GM10266 (cell line): ENCODE data around the gene MYL4.

Experiments
- DNase-seq: peaks from one replicate; pipeline ENCODE4 v3.0.0; 2012; ENCODE audit errors: extremely low spot score
- CTCF ChIP-seq: IDR thresholded peaks from 2 replicates; pipeline ENCODE4 v1.5.1; 2012; ENCODE audit warnings: mild to moderate bottlenecking, low read depth; ENCODE audit not compliant: control insufficient read depth, insufficient read depth; ENCODE audit errors: missing control alignments

MYL4 gene

DNA sequence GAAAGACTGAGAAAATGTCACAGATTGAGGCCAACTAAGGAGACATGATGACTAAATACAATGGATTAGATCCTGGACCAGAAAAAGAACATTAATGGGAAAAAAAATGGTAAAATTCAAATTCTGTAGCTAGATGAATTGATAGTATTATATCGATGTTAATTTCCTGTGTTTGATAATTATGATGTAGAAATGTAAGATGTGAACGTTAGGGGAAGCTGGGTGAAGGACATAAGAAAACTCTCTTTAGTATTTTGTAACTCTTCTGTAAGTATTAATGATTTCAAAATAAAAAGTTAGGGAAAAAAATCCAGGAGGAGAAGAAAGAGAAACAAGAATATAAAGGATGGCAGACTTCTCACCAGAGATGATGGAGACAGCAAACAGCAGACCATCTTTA lies 41.7 kb downstream of the MYL4 start:
- DNase-seq: no peak
- no peak for TF ChIP-seq CTCF

GRCh38 chr17:47251421-47251940 lies 42.3 kb downstream of the MYL4 start:
- TF ChIP-seq CTCF: no peak

GRCh38 chr17:47252209-47252608 lies 43.1 kb downstream of the MYL4 start:
- no peak for TF ChIP-seq CTCF
- no peak for DNase-seq

More at GRCh38 chr17:47251421-47251940, 42.3 kb downstream of the MYL4 start:
- DNase-seq: no peak

DNA sequence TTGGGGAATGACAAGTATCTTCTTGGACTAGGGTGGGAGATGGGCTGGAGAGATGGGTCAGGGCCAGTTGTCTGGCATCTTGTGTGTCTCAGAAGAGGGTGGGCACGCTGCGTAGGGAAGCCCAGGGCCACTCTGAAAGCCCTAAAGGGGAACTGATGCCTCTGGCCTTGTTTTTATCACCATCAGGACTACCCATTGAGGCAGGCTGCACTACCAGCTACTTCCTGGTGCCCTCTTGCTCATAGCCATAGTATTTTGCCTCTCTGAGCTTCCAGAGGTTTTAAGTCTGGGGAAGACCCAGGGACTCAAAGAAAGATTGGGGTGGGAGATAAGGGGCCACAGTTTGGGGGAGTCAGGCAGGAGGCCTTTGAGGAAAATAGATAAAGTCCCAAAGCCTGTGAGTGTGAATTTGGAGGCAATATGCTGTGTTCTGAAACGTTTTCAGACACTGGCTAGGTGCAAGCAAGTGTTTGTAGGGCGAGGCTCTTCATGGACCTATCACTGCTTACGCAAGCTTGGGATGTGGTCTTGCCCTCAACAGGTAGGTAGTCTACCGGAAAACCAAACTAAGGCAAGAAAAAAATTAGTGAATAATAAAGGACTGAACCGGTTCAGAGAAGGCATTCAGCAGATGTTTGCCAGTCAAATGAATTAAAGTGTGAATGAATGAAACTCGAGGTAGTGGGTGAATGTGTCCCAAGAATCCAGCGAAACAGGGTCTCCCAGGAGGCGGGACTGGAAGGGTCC lies 43.8 kb downstream of the MYL4 start:
- no peak for DNase-seq
- no peak for TF ChIP-seq CTCF

DNA sequence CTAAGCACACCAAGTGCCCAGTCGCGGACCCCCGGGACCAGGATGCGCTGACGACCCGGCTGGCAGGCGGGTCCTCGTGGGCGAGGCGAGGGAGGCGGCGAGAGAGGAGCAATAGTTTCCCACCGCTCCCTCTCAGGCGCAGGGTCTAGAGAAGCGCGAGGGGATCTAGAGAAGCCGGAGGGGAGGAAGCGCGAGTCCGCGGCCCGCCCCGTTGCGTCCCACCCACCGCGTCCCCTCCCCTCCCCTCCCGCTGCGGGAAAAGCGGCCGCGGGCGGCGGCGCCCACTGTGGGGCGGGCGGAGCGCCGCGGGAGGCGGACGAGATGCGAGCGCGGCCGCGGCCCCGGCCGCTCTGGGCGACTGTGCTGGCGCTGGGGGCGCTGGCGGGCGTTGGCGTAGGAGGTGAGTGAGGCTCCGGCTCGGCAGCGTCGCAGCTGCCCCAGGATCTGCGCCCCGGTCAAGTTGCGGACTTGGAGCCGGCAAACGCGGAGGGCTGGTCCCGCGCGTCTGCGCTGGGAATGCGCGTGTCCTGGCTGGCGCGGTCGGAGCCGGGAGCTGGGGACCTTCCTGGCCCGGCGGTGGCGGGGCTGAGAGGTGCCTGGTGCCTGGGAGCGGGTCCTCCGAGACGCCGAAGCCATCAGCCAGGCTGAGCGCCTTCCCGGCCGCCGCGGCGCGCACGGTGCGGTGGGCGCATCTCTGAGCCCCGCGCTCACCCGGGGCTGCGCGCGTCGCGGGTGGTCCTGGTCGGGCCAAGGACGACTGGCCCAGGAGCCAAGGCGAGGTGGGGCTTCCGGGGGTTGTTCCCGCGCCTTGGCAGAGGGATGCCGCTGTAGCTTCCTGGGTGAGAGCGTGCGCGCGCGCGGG lies 44.6 kb downstream of the MYL4 start, which contains the start of gene ITGB3:
TSS of gene ITGB3 (plus strand) at position 287 of the 862 bp plus-strand sequence. CDS start at position 322, 35 bp downstream.
- peak; percentile 75 for TF ChIP-seq CTCF
- DNase-seq: peak; percentile 90

- TF ChIP-seq CTCF: no peak
- DNase-seq: no peak
Observed at GRCh38 chr17:47254403-47254943, 45.3 kb downstream of the MYL4 start.
